Cardiac fibroblast (primary cell): ENCODE measurements around the gene ENO3.
A peak's percentile ranks its signal among the peaks of the same experiment; 100 is the strongest.

Experiments used
- DNase-seq, 2 donors: peaks; one replicate each; pipeline versions ENCODE4 v3.0.0 to v3.0.0-alpha.2; 2010; ENCODE audit warnings: low read depth in 2 of 2
- H3K4me3 ChIP-seq, 2 donors: replicated peaks in 1 of 2; 1 replicate in 1 of 2; 2 replicates in 1 of 2; pipeline ENCODE4 v1.5.1; 2011; ENCODE audit warnings: low read depth in 2 of 2, low read length in 2 of 2, mild to moderate bottlenecking in 2 of 2, moderate library complexity in 1 of 2
- TF ChIP-seq, protein P1 (sequence below): IDR thresholded peaks from one replicate; pipeline ENCODE4 v1.5.1; 2011; ENCODE audit warnings: low read depth, mild to moderate bottlenecking, low read length, inconsistent platforms

ENO3 gene

DNA sequence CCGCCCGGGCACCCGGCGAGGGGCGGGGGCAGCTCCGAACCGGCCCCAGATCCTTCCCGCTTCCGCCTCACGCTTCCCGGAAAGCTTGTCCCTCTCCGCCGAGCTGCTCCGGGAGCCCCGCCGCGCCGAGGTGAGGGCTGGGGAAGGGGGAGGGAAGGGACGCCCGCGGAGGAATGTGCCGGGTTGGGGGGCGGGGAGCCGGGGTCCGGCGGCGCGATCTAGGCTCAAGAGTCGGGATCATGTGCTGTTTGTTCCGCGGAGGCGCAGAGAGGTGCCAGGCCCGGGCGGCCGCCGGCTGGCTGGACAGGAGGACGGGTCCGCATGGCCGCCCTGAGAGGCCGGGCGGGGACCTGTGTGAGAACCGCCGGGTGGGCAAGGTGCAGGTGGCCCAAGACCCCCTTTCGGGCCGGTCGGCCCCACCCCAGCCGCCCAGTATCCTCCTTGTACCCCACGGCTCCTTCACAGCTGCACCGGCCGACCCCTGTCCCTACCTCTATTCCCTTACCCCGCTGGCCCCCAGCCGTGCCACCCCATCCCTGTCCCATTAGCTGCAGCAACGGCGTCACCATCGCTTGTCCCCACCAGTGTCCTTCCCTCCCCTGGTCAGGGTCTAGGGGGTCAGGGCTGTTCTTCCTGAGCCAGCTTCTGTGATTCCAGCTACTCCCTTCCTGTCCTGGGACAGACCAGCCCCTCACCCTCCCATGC is 47.3 kb downstream of the ENO3 start:
- H3K4me3 ChIP-seq: peak overlapping the region; percentile 93 to 97
- peak in 1 of 2 donors; percentile 13 for DNase-seq
- TF ChIP-seq, protein P1, sequence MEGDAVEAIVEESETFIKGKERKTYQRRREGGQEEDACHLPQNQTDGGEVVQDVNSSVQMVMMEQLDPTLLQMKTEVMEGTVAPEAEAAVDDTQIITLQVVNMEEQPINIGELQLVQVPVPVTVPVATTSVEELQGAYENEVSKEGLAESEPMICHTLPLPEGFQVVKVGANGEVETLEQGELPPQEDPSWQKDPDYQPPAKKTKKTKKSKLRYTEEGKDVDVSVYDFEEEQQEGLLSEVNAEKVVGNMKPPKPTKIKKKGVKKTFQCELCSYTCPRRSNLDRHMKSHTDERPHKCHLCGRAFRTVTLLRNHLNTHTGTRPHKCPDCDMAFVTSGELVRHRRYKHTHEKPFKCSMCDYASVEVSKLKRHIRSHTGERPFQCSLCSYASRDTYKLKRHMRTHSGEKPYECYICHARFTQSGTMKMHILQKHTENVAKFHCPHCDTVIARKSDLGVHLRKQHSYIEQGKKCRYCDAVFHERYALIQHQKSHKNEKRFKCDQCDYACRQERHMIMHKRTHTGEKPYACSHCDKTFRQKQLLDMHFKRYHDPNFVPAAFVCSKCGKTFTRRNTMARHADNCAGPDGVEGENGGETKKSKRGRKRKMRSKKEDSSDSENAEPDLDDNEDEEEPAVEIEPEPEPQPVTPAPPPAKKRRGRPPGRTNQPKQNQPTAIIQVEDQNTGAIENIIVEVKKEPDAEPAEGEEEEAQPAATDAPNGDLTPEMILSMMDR: no peak

DNA sequence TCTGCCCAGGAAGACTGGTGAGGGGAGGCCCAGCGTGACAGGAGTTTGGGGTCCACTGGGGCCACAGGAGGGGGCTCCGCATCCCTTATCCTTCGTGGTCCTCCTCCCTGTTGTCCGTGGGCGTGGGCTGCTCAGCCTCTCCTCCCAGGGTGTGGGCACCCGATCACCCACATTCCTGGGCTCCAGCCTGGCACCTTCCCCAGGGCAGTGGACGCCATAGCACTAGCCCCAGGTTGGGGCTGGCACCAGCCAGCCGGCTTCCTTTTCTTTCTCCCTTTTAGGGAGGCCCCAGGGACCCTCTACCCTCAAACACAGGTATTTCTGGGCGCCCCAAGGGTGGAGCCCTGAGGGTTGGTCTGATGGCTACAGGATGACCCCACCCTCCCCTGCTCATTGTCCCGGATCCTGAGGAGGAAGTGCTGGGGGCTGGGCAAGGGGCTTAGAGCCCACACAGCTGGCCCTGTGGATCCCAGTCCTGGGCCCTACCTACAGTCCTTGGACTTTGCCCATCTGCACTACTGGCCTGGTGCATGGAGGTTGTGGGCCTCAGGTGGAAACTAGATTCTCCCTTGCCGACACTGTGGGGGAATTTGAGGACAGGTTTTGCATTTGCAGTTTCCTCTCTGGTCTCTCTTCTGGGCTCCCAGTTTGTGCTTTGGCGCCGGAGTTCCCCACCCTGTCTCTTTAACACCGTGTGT is 48.0 kb downstream of the ENO3 start:
- TF ChIP-seq, protein P1: no peak
- H3K4me3 ChIP-seq: peak overlapping the region; percentile 93 to 97

DNA sequence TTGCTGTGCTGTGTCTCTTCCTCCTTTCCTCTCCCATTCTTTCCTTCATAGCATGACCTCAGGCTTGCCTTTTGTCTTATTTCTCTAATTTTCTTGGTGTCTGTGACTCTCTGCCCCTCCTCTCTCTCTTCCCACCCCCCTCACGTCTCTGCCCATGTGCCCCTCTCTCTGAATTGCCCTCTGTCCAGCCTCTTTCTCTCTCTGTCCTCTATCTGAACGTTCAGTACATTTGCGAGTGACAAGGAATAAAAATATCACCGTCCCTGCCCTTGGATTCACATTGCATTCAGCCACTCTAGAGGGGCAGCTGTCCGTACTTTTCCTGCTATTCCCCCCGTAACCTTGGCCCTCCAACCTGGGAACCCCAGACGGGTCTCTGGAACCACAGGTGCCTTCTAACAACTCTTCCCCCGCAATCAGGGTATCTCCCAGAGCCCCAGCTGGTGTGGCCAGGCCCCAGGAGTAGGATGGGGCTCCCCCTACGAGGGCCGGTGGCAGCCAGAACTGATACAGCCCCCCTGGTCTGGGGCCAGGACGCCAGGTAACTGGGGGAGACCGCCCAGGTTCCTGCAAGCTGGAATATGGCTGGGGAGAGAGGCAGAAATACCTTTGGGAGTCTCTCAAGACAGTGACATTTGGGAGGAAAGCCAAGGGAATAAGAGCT is 48.6 kb downstream of the ENO3 start:
- TF ChIP-seq, protein P1: no peak
- H3K4me3 ChIP-seq: peak overlapping the region; percentile 93 to 97

More for the DNA sequence above, 48.0 kb downstream of the ENO3 start:
- no peak for DNase-seq

DNA sequence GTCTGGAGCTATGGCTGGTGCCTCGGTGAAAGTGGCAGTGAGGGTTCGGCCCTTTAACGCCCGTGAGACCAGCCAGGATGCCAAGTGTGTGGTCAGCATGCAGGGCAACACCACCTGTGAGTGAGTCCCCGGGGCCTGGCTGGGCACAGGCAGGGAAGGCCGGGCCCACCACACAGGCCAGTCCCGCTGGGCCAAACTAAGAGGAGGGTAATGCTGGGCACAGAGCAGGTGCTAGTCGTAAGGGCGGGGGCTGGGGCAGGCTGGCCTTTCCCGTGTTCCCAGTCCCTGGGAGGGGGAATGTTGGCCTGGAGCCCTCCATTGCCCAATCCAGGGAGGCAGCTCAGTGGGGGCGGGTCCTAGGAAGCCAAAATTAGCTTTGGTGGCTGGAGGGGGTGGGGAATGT is 49.3 kb downstream of the ENO3 start:
- no peak overlapping the region for H3K4me3 ChIP-seq
- peak in 1 of 2 donors; percentile 56 for DNase-seq
- TF ChIP-seq, protein P1: no peak

More for the DNA sequence above, 48.6 kb downstream of the ENO3 start:
- no peak for DNase-seq

DNA sequence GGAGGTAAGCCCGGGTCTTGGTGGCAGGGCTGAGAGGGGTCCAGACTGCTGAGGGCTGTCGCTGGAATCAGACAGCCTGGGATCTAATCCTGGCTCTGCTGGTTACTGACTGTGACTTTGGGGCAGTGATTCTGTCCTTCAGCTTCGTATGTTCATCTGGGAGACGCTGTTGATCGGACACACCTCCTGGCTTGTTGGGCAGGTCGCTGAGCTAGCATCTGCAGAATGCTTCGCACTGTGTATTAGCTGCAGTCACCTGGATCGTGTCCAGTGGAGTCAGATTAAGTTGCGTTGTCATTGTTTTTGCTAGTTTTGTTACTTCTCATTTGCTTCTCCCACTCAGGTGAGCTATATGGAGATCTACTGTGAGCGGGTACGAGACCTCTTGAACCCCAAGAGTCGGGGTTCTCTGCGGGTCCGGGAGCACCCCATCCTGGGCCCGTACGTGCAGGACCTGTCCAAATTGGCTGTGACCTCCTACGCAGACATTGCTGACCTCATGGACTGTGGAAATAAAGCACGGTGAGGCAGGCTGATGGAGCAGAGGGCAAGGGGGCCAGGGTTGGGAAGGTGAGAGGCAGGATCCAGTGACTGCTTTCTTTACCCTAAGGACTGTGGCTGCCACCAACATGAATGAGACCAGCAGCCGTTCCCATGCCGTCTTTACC is 51.3 kb downstream of the ENO3 start:
- TF ChIP-seq, protein P1: no peak
- DNase-seq: no peak
- no peak overlapping the region for H3K4me3 ChIP-seq

DNA sequence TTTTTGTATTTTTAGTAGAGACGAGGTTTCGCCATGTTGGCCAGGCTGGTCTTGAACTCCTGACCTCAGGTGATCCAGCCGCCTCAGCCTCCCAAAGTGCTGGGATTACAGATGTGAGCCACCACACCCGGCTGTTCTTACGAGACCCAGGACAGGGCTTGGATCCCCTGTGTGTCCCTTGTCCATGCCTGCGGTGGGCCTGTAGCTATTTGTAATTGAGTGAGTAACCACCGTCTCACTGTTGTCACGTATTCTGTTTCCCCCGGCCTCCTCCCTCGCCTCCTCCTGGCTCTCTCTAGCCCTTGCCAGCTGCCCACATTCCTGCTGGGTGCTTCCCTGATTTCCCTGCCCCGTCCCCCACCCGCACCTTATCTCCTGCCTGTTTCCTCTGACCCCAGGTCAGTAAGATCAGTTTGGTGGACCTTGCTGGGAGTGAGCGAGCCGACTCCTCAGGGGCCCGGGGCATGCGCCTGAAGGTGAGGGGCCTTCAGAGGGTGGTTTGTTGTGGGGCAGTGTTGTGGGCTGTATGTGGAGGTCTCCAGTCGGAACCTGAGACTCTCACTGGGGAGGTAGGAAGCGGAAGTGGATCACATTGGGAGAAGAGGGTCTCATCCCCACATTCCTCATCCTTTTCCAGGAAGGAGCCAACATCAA is 52.4 kb downstream of the ENO3 start:
- H3K4me3 ChIP-seq: no peak overlapping the region
- TF ChIP-seq, protein P1: no peak
- DNase-seq: no peak
